Liver (tissue), 9 donors: ENCODE measurements around the gene ZNF74. TPM values are rescaled to one million over a fixed set of nuclear protein-coding genes. Genes with fewer than 3 reads are reported as not detected.

Experiments used
- DNase-seq: peaks from one replicate; pipeline ENCODE4 v3.0.0-alpha.2; 2017; ENCODE audit warnings: low spot score
- H3K27ac ChIP-seq, 2 donors: one replicate each; pipeline ENCODE4 v1.7.0; 2013; ENCODE audit warnings: inconsistent platforms in 2 of 2, low read length in 2 of 2, control low read depth in 1 of 2, low read depth in 1 of 2, mild to moderate bottlenecking in 1 of 2
- H3K27me3 ChIP-seq, 4 donors: one replicate each; pipeline versions ENCODE4 v1.6.1 to v1.7.0; 2013; ENCODE audit warnings: low read length in 3 of 4, inconsistent platforms in 1 of 4, mild to moderate bottlenecking in 1 of 4, moderate library complexity in 1 of 4; ENCODE audit not compliant: control insufficient read depth in 4 of 4, insufficient read depth in 4 of 4
- H3K36me3 ChIP-seq, 4 donors: one replicate each; pipeline versions ENCODE4 v1.6.1 to v1.7.0; 2013; ENCODE audit warnings: low read length in 3 of 4, mild to moderate bottlenecking in 3 of 4, low read depth in 1 of 4, moderate library complexity in 1 of 4; ENCODE audit not compliant: control insufficient read depth in 4 of 4, insufficient read depth in 3 of 4
- H3K4me1 ChIP-seq, 4 donors: one replicate each; pipeline versions ENCODE4 v1.6.1 to v1.7.0; 2013; ENCODE audit warnings: low read length in 3 of 4, mild to moderate bottlenecking in 3 of 4, moderate library complexity in 1 of 4; ENCODE audit not compliant: control insufficient read depth in 4 of 4, insufficient read depth in 4 of 4
- H3K4me3 ChIP-seq, 3 donors: one replicate each; pipeline versions ENCODE4 v1.6.1 to v1.7.0; 2013; ENCODE audit warnings: low read length in 3 of 3, control low read depth in 1 of 3, low read depth in 1 of 3, mild to moderate bottlenecking in 1 of 3
- H3K9ac ChIP-seq, 2 donors: one replicate each; pipeline ENCODE4 v1.7.0; 2013; ENCODE audit warnings: low read length in 2 of 2, mild to moderate bottlenecking in 2 of 2, moderate library complexity in 2 of 2, control low read depth in 1 of 2, low read depth in 1 of 2
- H3K9me3 ChIP-seq, 4 donors: one replicate each; pipeline versions ENCODE4 v1.6.1 to v1.7.0; 2013; ENCODE audit warnings: low read length in 3 of 4; ENCODE audit not compliant: control insufficient read depth in 4 of 4
- EGR1 ChIP-seq, 2 donors: IDR thresholded peaks; 2 replicates each; pipeline ENCODE4 v1.6.1; 2016 to 2018; ENCODE audit warnings: antibody characterized with exemption in 2 of 2, low read depth in 2 of 2
- FOXA1 ChIP-seq: IDR thresholded peaks from 2 replicates; pipeline ENCODE4 v1.6.1; 2016; ENCODE audit warnings: antibody characterized with exemption
- FOXA2 ChIP-seq: IDR thresholded peaks from 2 replicates; pipeline ENCODE4 v1.6.1; 2016; ENCODE audit warnings: antibody characterized with exemption
- HNF4G ChIP-seq: IDR thresholded peaks from 2 replicates; pipeline ENCODE4 v1.6.1; 2016; ENCODE audit warnings: antibody characterized with exemption
- MAX ChIP-seq: IDR thresholded peaks from 2 replicates; pipeline ENCODE4 v1.6.1; 2016; ENCODE audit warnings: antibody characterized with exemption
- NR2F2 ChIP-seq: IDR thresholded peaks from 2 replicates; pipeline ENCODE4 v1.6.1; 2016; ENCODE audit warnings: antibody characterized with exemption
- RAD21 ChIP-seq, 2 donors: IDR thresholded peaks; 2 replicates each; pipeline ENCODE4 v1.6.1; 2016; ENCODE audit warnings: antibody characterized with exemption in 2 of 2, mild to moderate bottlenecking in 2 of 2
- SP1 ChIP-seq: IDR thresholded peaks from 2 replicates; pipeline ENCODE4 v1.6.1; 2018; ENCODE audit warnings: antibody characterized with exemption, mild to moderate bottlenecking
- TAF1 ChIP-seq: conservative IDR thresholded peaks from 2 replicates; pipeline ENCODE4 v1.6.1; 2016; ENCODE audit warnings: antibody characterized with exemption, mild to moderate bottlenecking
- YY1 ChIP-seq: IDR thresholded peaks from 2 replicates; pipeline ENCODE4 v1.6.1; 2016; ENCODE audit warnings: antibody characterized with exemption, mild to moderate bottlenecking
- WGBS: extraction: QIAGEN DNeasy Blood & Tissue Kit; methylation state at CpG from one replicate; pipeline ENCODE4 v1.1.7; 2013; 5-methylcytosine and 5-hydroxymethylcytosine counted together
- polyA plus RNA-seq, 2 donors: library from polyadenylated mRNA; stranded (reverse) in 1 of 2; unstranded in 1 of 2; fragments of 200-250 nt in 1 of 2; fragments of >200 nt in 1 of 2; fragmentation: Nextera tagmentation in 1 of 2; extraction: Ambion mirVana in 1 of 2; gene quantifications; one replicate each; pipeline versions ENCODE4 v1.2.1 to v1.2.3, GENCODE V29; 2013 to 2015
- total RNA-seq, 2 donors: library from RNA; depleted of rRNA; stranded (reverse); fragments of >200 nt; gene quantifications; one replicate each; pipeline ENCODE4 v1.2.3, GENCODE V29; 2014
- TF ChIP-seq, protein P1 (sequence below): fragments of 150-350 bp; IDR thresholded peaks from 2 replicates; pipeline ENCODE4 v1.5.1; 2017; ENCODE audit warnings: improper control_type of control experiment, low read depth, low read length; ENCODE audit not compliant: missing input control
- donor health status: healthy.
- donor health status: healthy.
- donor health status: healthy.
- donor health status: healthy.
- donor health status: healthy.

Gene ZNF74
- total and polyA plus RNA-seq, 4 donors: 0.99 to 5.0 (median 3.1) TPM

DNA sequence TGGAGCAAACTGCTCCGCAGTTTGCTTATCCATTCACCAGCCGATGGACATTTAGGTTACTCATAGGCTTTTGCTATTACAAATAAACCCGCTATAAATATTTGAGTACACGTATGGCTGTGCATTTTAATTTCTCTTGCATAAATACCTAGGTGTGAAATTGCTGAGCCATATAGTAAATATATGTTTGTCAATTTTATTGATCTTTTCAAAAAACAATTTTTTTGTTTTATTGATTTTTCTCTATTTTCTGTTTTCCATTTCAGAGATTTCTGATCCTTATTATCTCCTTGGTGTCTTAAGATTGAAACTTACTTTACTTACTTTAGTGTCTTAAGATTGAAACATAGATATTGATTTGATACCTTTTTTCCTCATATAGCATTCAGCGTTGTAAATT is 4.5 kb downstream of the ZNF74 start:
- peaks cover 4 to 26% (median 18%) of the 10 kb centered on the region in 4 donors for H3K4me1 ChIP-seq
- H3K9ac ChIP-seq: no peak overlapping the region
- H3K4me3 ChIP-seq: no peak overlapping the region
- WGBS: 98% methylated on average over 5 of the region's 5 CpGs
- DNase-seq: no peak
- no peak overlapping the region for H3K27ac ChIP-seq
- no peaks in the 10 kb centered on the region for H3K27me3 ChIP-seq
- no peaks in the 10 kb centered on the region for H3K9me3 ChIP-seq
- TF ChIP-seq YY1 (no peak), RAD21 (IDR thresholded peaks at IDR 0.05) (no peak), MAX (no peak)
- no peaks in the 10 kb centered on the region for H3K36me3 ChIP-seq

GRCh38 chr22:20399866-20400605 is 6.1 kb downstream of the ZNF74 start:
- Histone ChIP-seq H3K27ac (no peak overlapping the region), H3K9me3 (no peaks in the 10 kb centered on the region), H3K4me3 (no peak overlapping the region), H3K9ac (no peak overlapping the region), H3K27me3 (no peaks in the 10 kb centered on the region), H3K36me3 (no peaks in the 10 kb centered on the region), H3K4me1 (peaks cover 0 to 11% (median 9%) of the 10 kb centered on the region in 4 donors)
- WGBS: 89% methylated on average over 4 of the region's 4 CpGs
- no peak for DNase-seq
- no peak for TF ChIP-seq SP1
- no peak for TF ChIP-seq FOXA2
- no peak for TF ChIP-seq HNF4G

DNA sequence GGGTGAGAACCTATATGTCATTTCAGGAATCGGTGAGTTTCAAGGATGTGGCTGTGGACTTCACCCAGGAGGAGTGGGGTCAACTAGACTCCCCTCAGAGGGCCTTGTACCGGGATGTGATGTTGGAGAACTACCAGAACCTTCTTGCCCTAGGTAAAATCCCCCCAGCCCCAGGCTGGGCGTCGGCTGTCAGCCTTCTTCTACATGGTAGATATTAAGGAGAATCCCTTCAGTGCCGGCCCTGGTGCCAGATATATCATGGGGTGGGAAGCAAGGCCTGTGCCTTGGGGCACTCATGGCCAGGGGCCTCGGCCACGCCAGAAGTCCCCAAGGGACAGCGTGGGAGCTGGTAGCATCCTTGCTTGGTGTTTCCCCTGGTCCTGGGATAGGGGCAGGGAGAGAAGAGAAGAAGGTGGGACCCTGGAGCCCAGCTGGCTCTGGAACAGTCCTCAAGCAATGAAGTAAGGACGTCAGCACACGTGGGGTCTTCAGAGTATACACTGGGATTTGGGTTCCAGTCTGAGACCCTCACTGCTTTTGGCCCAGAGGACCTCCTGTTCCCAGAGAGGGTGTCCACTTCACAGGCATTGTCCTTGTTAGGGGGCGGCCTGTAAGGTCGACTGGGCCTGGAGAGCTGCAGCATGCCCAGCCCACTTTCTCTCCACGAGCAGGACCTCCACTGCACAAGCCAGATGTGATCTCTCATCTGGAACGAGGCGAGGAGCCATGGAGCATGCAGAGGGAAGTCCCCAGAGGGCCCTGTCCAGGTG is 6.8 kb downstream of the ZNF74 start:
- WGBS: 96% methylated on average over 15 of the region's 15 CpGs
- Histone ChIP-seq H3K4me3 (no peak overlapping the region), H3K27me3 (no peaks in the 10 kb centered on the region), H3K36me3 (peaks cover 0 to 3% (median 0%) of the 10 kb centered on the region in 4 donors), H3K9me3 (no peaks in the 10 kb centered on the region), H3K27ac (no peak overlapping the region), H3K4me1 (peaks cover 0 to 6% (median 4%) of the 10 kb centered on the region in 4 donors), H3K9ac (no peak overlapping the region)
- TF ChIP-seq HNF4G: no peak
- TF ChIP-seq, protein P1, sequence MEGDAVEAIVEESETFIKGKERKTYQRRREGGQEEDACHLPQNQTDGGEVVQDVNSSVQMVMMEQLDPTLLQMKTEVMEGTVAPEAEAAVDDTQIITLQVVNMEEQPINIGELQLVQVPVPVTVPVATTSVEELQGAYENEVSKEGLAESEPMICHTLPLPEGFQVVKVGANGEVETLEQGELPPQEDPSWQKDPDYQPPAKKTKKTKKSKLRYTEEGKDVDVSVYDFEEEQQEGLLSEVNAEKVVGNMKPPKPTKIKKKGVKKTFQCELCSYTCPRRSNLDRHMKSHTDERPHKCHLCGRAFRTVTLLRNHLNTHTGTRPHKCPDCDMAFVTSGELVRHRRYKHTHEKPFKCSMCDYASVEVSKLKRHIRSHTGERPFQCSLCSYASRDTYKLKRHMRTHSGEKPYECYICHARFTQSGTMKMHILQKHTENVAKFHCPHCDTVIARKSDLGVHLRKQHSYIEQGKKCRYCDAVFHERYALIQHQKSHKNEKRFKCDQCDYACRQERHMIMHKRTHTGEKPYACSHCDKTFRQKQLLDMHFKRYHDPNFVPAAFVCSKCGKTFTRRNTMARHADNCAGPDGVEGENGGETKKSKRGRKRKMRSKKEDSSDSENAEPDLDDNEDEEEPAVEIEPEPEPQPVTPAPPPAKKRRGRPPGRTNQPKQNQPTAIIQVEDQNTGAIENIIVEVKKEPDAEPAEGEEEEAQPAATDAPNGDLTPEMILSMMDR: no peak
- no peak for TF ChIP-seq YY1
- no peak for TF ChIP-seq FOXA1
- TF ChIP-seq TAF1: no peak
- no peak for TF ChIP-seq SP1
- no peak for TF ChIP-seq RAD21 (IDR thresholded peaks at IDR 0.05)
- TF ChIP-seq NR2F2: no peak
- TF ChIP-seq EGR1 (IDR thresholded peaks at IDR 0.05; ENCODE audit: low read depth in 2 of 2): no peak
- no peak for DNase-seq
